Neural progenitor cell (in vitro differentiated cells): Measurements from ENCODE around the gene SLC26A4. TPM values are rescaled to one million over a fixed set of nuclear protein-coding genes. Genes with fewer than 3 reads are reported as not detected.
A peak's percentile ranks its signal among the peaks of the same experiment; 100 is the strongest.

Experiments
- DNase-seq: peaks from one replicate; pipeline ENCODE4 v3.0.0-alpha.2; 2016; ENCODE audit warnings: low spot score
- H2AFZ ChIP-seq: fragments of 200-600 bp; sonication (generic); replicated peaks from 2 replicates; pipeline ENCODE4 v1.6.1; 2016; ENCODE audit warnings: antibody characterized with exemption
- H3F3A ChIP-seq: fragments of 200-600 bp; sonication (generic); 2 replicates; pipeline ENCODE4 v1.6.1; 2016; ENCODE audit warnings: antibody characterized with exemption, low read depth
- H3K27ac ChIP-seq: fragments of 200-600 bp; sonication (generic); 2 replicates; pipeline ENCODE4 v1.5.1; 2016; ENCODE audit warnings: mild to moderate bottlenecking
- H3K27me3 ChIP-seq: fragments of 200-600 bp; sonication (generic); 2 replicates; pipeline ENCODE4 v1.6.1; 2016; ENCODE audit warnings: mild to moderate bottlenecking, moderate library complexity
- H3K36me3 ChIP-seq: fragments of 200-600 bp; sonication (generic); 2 replicates; pipeline ENCODE4 v1.5.1; 2016
- H3K4me1 ChIP-seq: fragments of 200-600 bp; sonication (generic); 2 replicates; pipeline ENCODE4 v1.6.1; 2016; ENCODE audit warnings: mixed run types
- H3K4me2 ChIP-seq: fragments of 200-600 bp; sonication (generic); 2 replicates; pipeline ENCODE4 v1.6.1; 2016
- H3K4me3 ChIP-seq: fragments of 200-600 bp; sonication (generic); 2 replicates; pipeline ENCODE4 v1.5.1; 2016
- H3K79me2 ChIP-seq: fragments of 200-600 bp; sonication (generic); 2 replicates; pipeline ENCODE4 v1.6.1; 2016; ENCODE audit warnings: low read depth
- H3K9ac ChIP-seq: fragments of 200-600 bp; sonication (generic); 2 replicates; pipeline ENCODE4 v1.6.1; 2016
- H3K9me3 ChIP-seq: fragments of 200-600 bp; sonication (generic); 2 replicates; pipeline ENCODE4 v1.5.1; 2016; ENCODE audit warnings: low read depth
- H4K20me1 ChIP-seq: fragments of 200-600 bp; sonication (generic); 2 replicates; pipeline ENCODE4 v1.6.1; 2016; ENCODE audit warnings: low read depth
- H3K27ac Mint-ChIP-seq: 3 replicates; pipeline ENCODE4 v1.8.0; 2021; ENCODE audit warnings: mixed read lengths
- H3K27me3 Mint-ChIP-seq: 2 replicates; pipeline ENCODE4 v1.8.0; 2022; ENCODE audit warnings: low read depth, mild to moderate bottlenecking, inconsistent platforms, moderate library complexity, mixed read lengths; ENCODE audit not compliant: insufficient read depth
- H3K36me3 Mint-ChIP-seq: 3 replicates; pipeline ENCODE4 v1.8.0; 2021; ENCODE audit warnings: mixed read lengths
- H3K4me1 Mint-ChIP-seq: 3 replicates; pipeline ENCODE4 v1.8.0; 2021; ENCODE audit warnings: mixed read lengths
- H3K4me3 Mint-ChIP-seq: 3 replicates; pipeline ENCODE4 v1.8.0; 2021; ENCODE audit warnings: mild to moderate bottlenecking, moderate library complexity, mixed read lengths
- H3K9me3 Mint-ChIP-seq: 3 replicates; pipeline ENCODE4 v1.8.0; 2020; ENCODE audit warnings: mixed read lengths
- EZH2 ChIP-seq: fragments of 200-600 bp; sonication (generic); IDR thresholded peaks from 2 replicates; pipeline ENCODE4 v1.6.1; 2017; ENCODE audit warnings: antibody characterized with exemption, mild to moderate bottlenecking, moderate library complexity
- EZH2phosphoT487 ChIP-seq: fragments of 200-600 bp; sonication (generic); IDR thresholded peaks from 2 replicates; pipeline ENCODE4 v1.6.1; 2017; ENCODE audit warnings: antibody characterized with exemption
- total RNA-seq: library from RNA; depleted of rRNA; stranded (reverse); fragments of >200 nt; gene quantifications from 2 replicates; pipeline ENCODE4 v1.2.3, GENCODE V29; 2015; ENCODE audit warnings: low replicate concordance
- TF ChIP-seq, protein P1 (sequence below): fragments of 200-600 bp; sonication (generic); IDR thresholded peaks from 2 replicates; pipeline ENCODE4 v1.5.1; 2017; ENCODE audit warnings: antibody characterized with exemption, mild to moderate bottlenecking

SLC26A4 gene
- total RNA-seq, 1 donor from 2014 or later: 0.02 TPM

DNA sequence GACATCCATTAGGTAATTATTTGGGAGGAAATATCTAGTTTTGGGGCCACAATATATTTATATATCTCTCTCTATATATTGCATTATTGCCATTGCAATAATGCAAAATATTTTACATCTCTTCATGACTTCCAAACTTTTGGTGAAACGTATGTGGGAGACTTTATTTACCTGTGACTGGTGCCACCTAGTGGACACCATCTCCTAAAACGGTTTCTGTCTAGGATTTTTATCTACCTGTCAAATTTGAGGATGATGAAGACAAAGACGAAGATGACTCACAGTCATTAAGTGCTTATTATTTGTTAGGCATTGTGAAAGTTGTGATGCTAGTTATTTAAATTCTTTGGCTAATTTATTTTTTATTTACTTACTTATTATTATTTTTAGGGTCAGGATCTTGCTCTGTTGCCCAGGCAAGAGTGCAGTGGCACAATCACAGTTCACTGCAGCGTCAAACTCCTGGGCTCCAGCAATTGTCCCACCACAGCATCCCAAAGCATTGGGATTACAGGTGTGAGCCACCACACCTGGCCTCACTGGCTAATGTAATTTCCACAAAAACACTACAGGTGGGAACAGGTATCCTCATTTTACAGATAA, 64.6 kb downstream of the SLC26A4 start:
- H3K27ac Mint-ChIP-seq: no peak overlapping the region
- H3K9ac ChIP-seq: no peak overlapping the region

GRCh38 chr7:107726356-107727130, 65.9 kb downstream of the SLC26A4 start:
- no peaks in the 10 kb centered on the region for H3K4me1 ChIP-seq
- no peak overlapping the region for H2AFZ ChIP-seq
- no peaks in the 10 kb centered on the region for H3K36me3 Mint-ChIP-seq
- peaks cover 1% of the 10 kb centered on the region for H3K9me3 Mint-ChIP-seq
- no peaks in the 10 kb centered on the region for H3K79me2 ChIP-seq
- no peak overlapping the region for H3K4me3 Mint-ChIP-seq
- TF ChIP-seq EZH2phosphoT487 (no peak), EZH2 (no peak)
- TF ChIP-seq, protein P1, sequence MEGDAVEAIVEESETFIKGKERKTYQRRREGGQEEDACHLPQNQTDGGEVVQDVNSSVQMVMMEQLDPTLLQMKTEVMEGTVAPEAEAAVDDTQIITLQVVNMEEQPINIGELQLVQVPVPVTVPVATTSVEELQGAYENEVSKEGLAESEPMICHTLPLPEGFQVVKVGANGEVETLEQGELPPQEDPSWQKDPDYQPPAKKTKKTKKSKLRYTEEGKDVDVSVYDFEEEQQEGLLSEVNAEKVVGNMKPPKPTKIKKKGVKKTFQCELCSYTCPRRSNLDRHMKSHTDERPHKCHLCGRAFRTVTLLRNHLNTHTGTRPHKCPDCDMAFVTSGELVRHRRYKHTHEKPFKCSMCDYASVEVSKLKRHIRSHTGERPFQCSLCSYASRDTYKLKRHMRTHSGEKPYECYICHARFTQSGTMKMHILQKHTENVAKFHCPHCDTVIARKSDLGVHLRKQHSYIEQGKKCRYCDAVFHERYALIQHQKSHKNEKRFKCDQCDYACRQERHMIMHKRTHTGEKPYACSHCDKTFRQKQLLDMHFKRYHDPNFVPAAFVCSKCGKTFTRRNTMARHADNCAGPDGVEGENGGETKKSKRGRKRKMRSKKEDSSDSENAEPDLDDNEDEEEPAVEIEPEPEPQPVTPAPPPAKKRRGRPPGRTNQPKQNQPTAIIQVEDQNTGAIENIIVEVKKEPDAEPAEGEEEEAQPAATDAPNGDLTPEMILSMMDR: no peak
- no peaks in the 10 kb centered on the region for H3F3A ChIP-seq
- H3K4me3 ChIP-seq: no peak overlapping the region
- DNase-seq: no peak
- no peak overlapping the region for H3K4me2 ChIP-seq
- no peaks in the 10 kb centered on the region for H3K27me3 Mint-ChIP-seq
- H3K9ac ChIP-seq: no peak overlapping the region
- H3K36me3 ChIP-seq: no peaks in the 10 kb centered on the region
- no peak overlapping the region for H3K27ac Mint-ChIP-seq
- H4K20me1 ChIP-seq: no peaks in the 10 kb centered on the region
- no peak overlapping the region for H3K27ac ChIP-seq
- H3K9me3 ChIP-seq: no peaks in the 10 kb centered on the region
- H3K27me3 ChIP-seq: no peaks in the 10 kb centered on the region
- H3K4me1 Mint-ChIP-seq: peaks cover 2% of the 10 kb centered on the region

More for the DNA sequence above, 64.6 kb downstream of the SLC26A4 start:
- Mint-ChIP-seq H3K4me3 (no peak overlapping the region), H3K27me3 (peaks cover 3% of the 10 kb centered on the region), H3K4me1 (peaks cover 2% of the 10 kb centered on the region), H3K36me3 (no peaks in the 10 kb centered on the region), H3K9me3 (peaks cover 1% of the 10 kb centered on the region)
- Histone ChIP-seq H3K36me3 (no peaks in the 10 kb centered on the region), H3K4me3 (no peak overlapping the region), H3F3A (no peaks in the 10 kb centered on the region), H4K20me1 (no peaks in the 10 kb centered on the region), H3K4me2 (no peak overlapping the region), H3K4me1 (no peaks in the 10 kb centered on the region), H3K9me3 (no peaks in the 10 kb centered on the region), H3K27me3 (no peaks in the 10 kb centered on the region), H2AFZ (no peak overlapping the region), H3K79me2 (no peaks in the 10 kb centered on the region), H3K27ac (no peak overlapping the region)
- TF ChIP-seq, protein P1: peak; percentile 81
- no peak for TF ChIP-seq EZH2phosphoT487
- no peak for TF ChIP-seq EZH2
- DNase-seq: peak; percentile 68

DNA sequence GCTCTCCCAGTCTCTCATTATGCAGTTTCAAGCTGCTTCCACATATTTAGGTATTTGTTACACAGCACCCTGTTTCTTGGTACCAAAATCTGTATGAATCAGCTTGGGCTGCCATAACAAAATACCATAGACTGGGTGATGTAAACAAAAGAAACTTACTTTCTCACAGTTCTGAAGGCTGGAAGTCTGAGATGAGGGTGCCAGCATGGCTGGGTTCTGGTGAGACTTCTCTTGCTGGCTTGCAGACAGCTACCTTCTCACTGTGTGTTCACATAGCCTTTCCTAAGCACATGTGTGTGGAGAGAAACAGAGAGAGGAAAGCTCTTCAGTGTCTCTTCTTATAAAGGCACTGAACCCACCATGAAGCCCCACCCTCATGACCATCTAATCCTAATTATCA, 67.6 kb downstream of the SLC26A4 start:
- no peak for DNase-seq

More for the DNA sequence above, 67.6 kb downstream of the SLC26A4 start:
- Histone ChIP-seq H3K4me1 (no peaks in the 10 kb centered on the region), H3K4me3 (no peak overlapping the region), H3K4me2 (no peak overlapping the region), H3K9ac (no peak overlapping the region), H3K79me2 (no peaks in the 10 kb centered on the region), H4K20me1 (no peaks in the 10 kb centered on the region), H3F3A (no peaks in the 10 kb centered on the region), H2AFZ (no peak overlapping the region), H3K9me3 (no peaks in the 10 kb centered on the region), H3K27me3 (no peaks in the 10 kb centered on the region), H3K36me3 (no peaks in the 10 kb centered on the region), H3K27ac (no peak overlapping the region)
- no peaks in the 10 kb centered on the region for H3K36me3 Mint-ChIP-seq
- no peaks in the 10 kb centered on the region for H3K27me3 Mint-ChIP-seq
- no peak overlapping the region for H3K4me3 Mint-ChIP-seq
- peaks cover 2% of the 10 kb centered on the region for H3K9me3 Mint-ChIP-seq
- TF ChIP-seq, protein P1: no peak
- TF ChIP-seq EZH2phosphoT487: no peak
- no peak for TF ChIP-seq EZH2
- peaks cover 2% of the 10 kb centered on the region for H3K4me1 Mint-ChIP-seq
- H3K27ac Mint-ChIP-seq: no peak overlapping the region
